Measurements from ENCODE around the gene JPT2.

JPT2 gene

GRCh38 chr16:1677942-1678499, at the start of gene JPT2:
JPT2 (plus strand) TSS chr16:1678279; CDS start chr16:1678313, 34 bp downstream.
- in situ Hi-C loops (cut with MboI; ENCODE audit: low sequenced_read_pairs): no loop called here

GRCh38 chr16:1630450-1631213, 47.4 kb upstream of the JPT2 start:
- in situ Hi-C loops (cut with MboI; ENCODE audit: low sequenced_read_pairs): no loop called here

GRCh38 chr16:1631230-1631629, 46.8 kb upstream of the JPT2 start:
- in situ Hi-C loops (cut with MboI; ENCODE audit: low sequenced_read_pairs): no loop called here

- in situ Hi-C loops (cut with MboI; ENCODE audit: low sequenced_read_pairs): no loop called here
Observed at GRCh38 chr16:1631931-1632637, 46.0 kb upstream of the JPT2 start.

- in situ Hi-C loops (cut with MboI; ENCODE audit: low sequenced_read_pairs): no loop called here
Observed at GRCh38 chr16:1632638-1632970, 45.5 kb upstream of the JPT2 start.

GRCh38 chr16:1633310-1633709, 44.8 kb upstream of the JPT2 start:
- in situ Hi-C loops (cut with MboI; ENCODE audit: low sequenced_read_pairs): no loop called here

- in situ Hi-C loops (cut with MboI; ENCODE audit: low sequenced_read_pairs): no loop called here
Observed at GRCh38 chr16:1634541-1634940, 43.5 kb upstream of the JPT2 start.

GRCh38 chr16:1635070-1635469, 43.0 kb upstream of the JPT2 start:
- in situ Hi-C loops (cut with MboI; ENCODE audit: low sequenced_read_pairs): no loop called here

GRCh38 chr16:1637526-1637925, 40.6 kb upstream of the JPT2 start:
- in situ Hi-C loops (cut with MboI; ENCODE audit: low sequenced_read_pairs): no loop called here

GRCh38 chr16:1638757-1639156, 39.3 kb upstream of the JPT2 start:
- in situ Hi-C loops (cut with MboI; ENCODE audit: low sequenced_read_pairs): no loop called here

- in situ Hi-C loops (cut with MboI; ENCODE audit: low sequenced_read_pairs): no loop called here
Observed at GRCh38 chr16:1639282-1639681, 38.8 kb upstream of the JPT2 start.

- in situ Hi-C loops (cut with MboI; ENCODE audit: low sequenced_read_pairs): no loop called here
Observed at GRCh38 chr16:1639860-1640259, 38.2 kb upstream of the JPT2 start.

GRCh38 chr16:1640261-1640941, 37.7 kb upstream of the JPT2 start:
- in situ Hi-C loops (cut with MboI; ENCODE audit: low sequenced_read_pairs): no loop called here

- in situ Hi-C loops (cut with MboI; ENCODE audit: low sequenced_read_pairs): no loop called here
Observed at GRCh38 chr16:1641261-1641660, 36.8 kb upstream of the JPT2 start.

- in situ Hi-C loops (cut with MboI; ENCODE audit: low sequenced_read_pairs): no loop called here
Observed at GRCh38 chr16:1642148-1642547, 35.9 kb upstream of the JPT2 start.

- in situ Hi-C loops (cut with MboI; ENCODE audit: low sequenced_read_pairs): no loop called here
Observed at GRCh38 chr16:1642753-1643152, 35.3 kb upstream of the JPT2 start.

- in situ Hi-C loops (cut with MboI; ENCODE audit: low sequenced_read_pairs): no loop called here
Observed at GRCh38 chr16:1643521-1643920, 34.6 kb upstream of the JPT2 start.

- in situ Hi-C loops (cut with MboI; ENCODE audit: low sequenced_read_pairs): no loop called here
Observed at GRCh38 chr16:1645914-1646525, 32.1 kb upstream of the JPT2 start.

GRCh38 chr16:1647856-1648255, 30.2 kb upstream of the JPT2 start:
- in situ Hi-C loops (cut with MboI; ENCODE audit: low sequenced_read_pairs): no loop called here

GRCh38 chr16:1650131-1650530, 27.9 kb upstream of the JPT2 start:
- in situ Hi-C loops (cut with MboI; ENCODE audit: low sequenced_read_pairs): no loop called here
